Neural progenitor cell (in vitro differentiated cells): Measurements from ENCODE around the gene KLHL35. TPM values are rescaled to one million over a fixed set of nuclear protein-coding genes. Genes with fewer than 3 reads are reported as not detected.

Source experiments
- DNase-seq: peaks from one replicate; pipeline ENCODE4 v3.0.0-alpha.2; 2016; ENCODE audit warnings: low spot score
- H2AFZ ChIP-seq: fragments of 200-600 bp; sonication (generic); replicated peaks from 2 replicates; pipeline ENCODE4 v1.6.1; 2016; ENCODE audit warnings: antibody characterized with exemption
- H3F3A ChIP-seq: fragments of 200-600 bp; sonication (generic); 2 replicates; pipeline ENCODE4 v1.6.1; 2016; ENCODE audit warnings: antibody characterized with exemption, low read depth
- H3K27ac ChIP-seq: fragments of 200-600 bp; sonication (generic); 2 replicates; pipeline ENCODE4 v1.5.1; 2016; ENCODE audit warnings: mild to moderate bottlenecking
- H3K27me3 ChIP-seq: fragments of 200-600 bp; sonication (generic); 2 replicates; pipeline ENCODE4 v1.6.1; 2016; ENCODE audit warnings: mild to moderate bottlenecking, moderate library complexity
- H3K36me3 ChIP-seq: fragments of 200-600 bp; sonication (generic); 2 replicates; pipeline ENCODE4 v1.5.1; 2016
- H3K4me1 ChIP-seq: fragments of 200-600 bp; sonication (generic); 2 replicates; pipeline ENCODE4 v1.6.1; 2016; ENCODE audit warnings: mixed run types
- H3K4me2 ChIP-seq: fragments of 200-600 bp; sonication (generic); 2 replicates; pipeline ENCODE4 v1.6.1; 2016
- H3K4me3 ChIP-seq: fragments of 200-600 bp; sonication (generic); 2 replicates; pipeline ENCODE4 v1.5.1; 2016
- H3K79me2 ChIP-seq: fragments of 200-600 bp; sonication (generic); 2 replicates; pipeline ENCODE4 v1.6.1; 2016; ENCODE audit warnings: low read depth
- H3K9ac ChIP-seq: fragments of 200-600 bp; sonication (generic); 2 replicates; pipeline ENCODE4 v1.6.1; 2016
- H3K9me3 ChIP-seq: fragments of 200-600 bp; sonication (generic); 2 replicates; pipeline ENCODE4 v1.5.1; 2016; ENCODE audit warnings: low read depth
- H4K20me1 ChIP-seq: fragments of 200-600 bp; sonication (generic); 2 replicates; pipeline ENCODE4 v1.6.1; 2016; ENCODE audit warnings: low read depth
- H3K27ac Mint-ChIP-seq: 3 replicates; pipeline ENCODE4 v1.8.0; 2021; ENCODE audit warnings: mixed read lengths
- H3K27me3 Mint-ChIP-seq: 2 replicates; pipeline ENCODE4 v1.8.0; 2022; ENCODE audit warnings: low read depth, mild to moderate bottlenecking, inconsistent platforms, moderate library complexity, mixed read lengths; ENCODE audit not compliant: insufficient read depth
- H3K36me3 Mint-ChIP-seq: 3 replicates; pipeline ENCODE4 v1.8.0; 2021; ENCODE audit warnings: mixed read lengths
- H3K4me1 Mint-ChIP-seq: 3 replicates; pipeline ENCODE4 v1.8.0; 2021; ENCODE audit warnings: mixed read lengths
- H3K4me3 Mint-ChIP-seq: 3 replicates; pipeline ENCODE4 v1.8.0; 2021; ENCODE audit warnings: mild to moderate bottlenecking, moderate library complexity, mixed read lengths
- H3K9me3 Mint-ChIP-seq: 3 replicates; pipeline ENCODE4 v1.8.0; 2020; ENCODE audit warnings: mixed read lengths
- CTCF ChIP-seq: fragments of 200-600 bp; sonication (generic); IDR thresholded peaks from 2 replicates; pipeline ENCODE4 v1.5.1; 2017; ENCODE audit warnings: antibody characterized with exemption, mild to moderate bottlenecking
- EZH2 ChIP-seq: fragments of 200-600 bp; sonication (generic); IDR thresholded peaks from 2 replicates; pipeline ENCODE4 v1.6.1; 2017; ENCODE audit warnings: antibody characterized with exemption, mild to moderate bottlenecking, moderate library complexity
- EZH2phosphoT487 ChIP-seq: fragments of 200-600 bp; sonication (generic); IDR thresholded peaks from 2 replicates; pipeline ENCODE4 v1.6.1; 2017; ENCODE audit warnings: antibody characterized with exemption
- small RNA-seq: library from RNA; depleted of rRNA; stranded (forward); fragments of <200 nt; gene quantifications from one replicate; pipeline ENCODE3, GENCODE V24; 2015
- total RNA-seq: library from RNA; depleted of rRNA; stranded (reverse); fragments of >200 nt; gene quantifications from 2 replicates; pipeline ENCODE4 v1.2.3, GENCODE V29; 2015; ENCODE audit warnings: low replicate concordance

KLHL35 gene
- total RNA-seq, 1 donor from 2014 or later: 1.2 TPM

- Histone ChIP-seq H4K20me1 (no peaks in the 10 kb centered on the region), H3K27me3 (no peaks in the 10 kb centered on the region), H3K79me2 (no peaks in the 10 kb centered on the region), H3F3A (no peaks in the 10 kb centered on the region), H3K36me3 (no peaks in the 10 kb centered on the region), H3K4me2 (no peak overlapping the region), H2AFZ (no peak overlapping the region), H3K4me3 (no peak overlapping the region), H3K9me3 (no peaks in the 10 kb centered on the region), H3K4me1 (no peaks in the 10 kb centered on the region), H3K9ac (no peak overlapping the region), H3K27ac (no peak overlapping the region)
- peak; percentile 21 for DNase-seq
- H3K27ac Mint-ChIP-seq: no peak overlapping the region
- TF ChIP-seq CTCF (no peak), EZH2phosphoT487 (no peak), EZH2 (no peak)
- no peaks in the 10 kb centered on the region for H3K4me1 Mint-ChIP-seq
- no peaks in the 10 kb centered on the region for H3K36me3 Mint-ChIP-seq
- no peaks in the 10 kb centered on the region for H3K9me3 Mint-ChIP-seq
- no peak overlapping the region for H3K4me3 Mint-ChIP-seq
- H3K27me3 Mint-ChIP-seq: peaks cover 3% of the 10 kb centered on the region
Measured at GRCh38 chr11:75376175-75376574, 56.8 kb downstream of the KLHL35 start.

GRCh38 chr11:75375626-75376025 lies 57.4 kb downstream of the KLHL35 start:
- Histone ChIP-seq H3K4me3 (no peak overlapping the region), H2AFZ (no peak overlapping the region), H3F3A (no peaks in the 10 kb centered on the region), H3K4me1 (no peaks in the 10 kb centered on the region), H3K9me3 (no peaks in the 10 kb centered on the region), H3K27ac (no peak overlapping the region), H3K79me2 (no peaks in the 10 kb centered on the region), H3K4me2 (no peak overlapping the region), H4K20me1 (no peaks in the 10 kb centered on the region), H3K36me3 (no peaks in the 10 kb centered on the region), H3K27me3 (no peaks in the 10 kb centered on the region), H3K9ac (no peak overlapping the region)
- Mint-ChIP-seq H3K27ac (peak overlapping the region; percentile 86), H3K27me3 (peaks cover 3% of the 10 kb centered on the region), H3K36me3 (no peaks in the 10 kb centered on the region), H3K4me1 (no peaks in the 10 kb centered on the region), H3K9me3 (no peaks in the 10 kb centered on the region), H3K4me3 (no peak overlapping the region)
- TF ChIP-seq EZH2 (no peak), EZH2phosphoT487 (no peak), CTCF (no peak)
- no peak for DNase-seq

GRCh38 chr11:75374646-75375045 lies 58.4 kb downstream of the KLHL35 start:
- peak overlapping the region; percentile 0 for H3K27ac Mint-ChIP-seq
- no peak overlapping the region for H3K4me2 ChIP-seq
- H3K36me3 Mint-ChIP-seq: no peaks in the 10 kb centered on the region
- H2AFZ ChIP-seq: no peak overlapping the region
- H3K27me3 ChIP-seq: no peaks in the 10 kb centered on the region
- no peaks in the 10 kb centered on the region for H3K4me1 Mint-ChIP-seq
- H3K27ac ChIP-seq: no peak overlapping the region
- H3K9me3 Mint-ChIP-seq: peaks cover 3% of the 10 kb centered on the region
- H3K79me2 ChIP-seq: no peaks in the 10 kb centered on the region
- no peak overlapping the region for H3K4me3 Mint-ChIP-seq
- no peaks in the 10 kb centered on the region for H3F3A ChIP-seq
- no peaks in the 10 kb centered on the region for H4K20me1 ChIP-seq
- no peaks in the 10 kb centered on the region for H3K36me3 ChIP-seq
- H3K9ac ChIP-seq: no peak overlapping the region
- TF ChIP-seq EZH2phosphoT487: no peak
- H3K4me3 ChIP-seq: no peak overlapping the region
- H3K4me1 ChIP-seq: no peaks in the 10 kb centered on the region
- peaks cover 4% of the 10 kb centered on the region for H3K27me3 Mint-ChIP-seq
- DNase-seq: no peak
- no peaks in the 10 kb centered on the region for H3K9me3 ChIP-seq

- no peak for DNase-seq
- Mint-ChIP-seq H3K4me3 (no peak overlapping the region), H3K27me3 (peaks cover 4% of the 10 kb centered on the region), H3K27ac (no peak overlapping the region), H3K36me3 (no peaks in the 10 kb centered on the region), H3K4me1 (no peaks in the 10 kb centered on the region), H3K9me3 (peaks cover 5% of the 10 kb centered on the region)
- Histone ChIP-seq H3K4me2 (no peak overlapping the region), H3K4me3 (no peak overlapping the region), H3K27me3 (no peaks in the 10 kb centered on the region), H3K9ac (no peak overlapping the region), H3K79me2 (no peaks in the 10 kb centered on the region), H4K20me1 (no peaks in the 10 kb centered on the region), H3K36me3 (no peaks in the 10 kb centered on the region), H3K27ac (no peak overlapping the region), H3K4me1 (no peaks in the 10 kb centered on the region), H2AFZ (no peak overlapping the region), H3F3A (no peaks in the 10 kb centered on the region), H3K9me3 (no peaks in the 10 kb centered on the region)
- no peak for TF ChIP-seq CTCF
- TF ChIP-seq EZH2: no peak
- TF ChIP-seq EZH2phosphoT487: no peak
Measured at GRCh38 chr11:75373201-75373600, 59.8 kb downstream of the KLHL35 start.

Small RNA genes lying within 50 kb of the gene (small RNA-seq; reads per million reads assigned to genes)
- not detected for gene SNORD15A
- gene SNORD15B: 174 reads per million, percentile 99 among the genes with 10 or more reads in this experiment

Other genes with a start within 250 kb of the KLHL35 start
- not detected in 2 replicates for gene TPBGL, start 192.4 kb downstream of the KLHL35 start, total RNA-seq
- 1.0 and 1.8 TPM in 2 replicates for gene ARRB1, start 81.5 kb downstream of the KLHL35 start, total RNA-seq
- gene RPS3, start 33.7 kb downstream of the KLHL35 start, total RNA-seq: 1,927 and 1,962 TPM in 2 replicates
- gene GDPD5, start 92.7 kb upstream of the KLHL35 start, total RNA-seq: 11.3 and 32.7 TPM in 2 replicates
- gene SERPINH1, start 129.1 kb upstream of the KLHL35 start, total RNA-seq: 219 and 589 TPM in 2 replicates
- 9.7 and 9.9 TPM in 2 replicates for gene MAP6, start 235.8 kb upstream of the KLHL35 start, total RNA-seq